ENCODE measurements around the gene DPYSL5. TPM values are rescaled to one million over a fixed set of nuclear protein-coding genes. Genes with fewer than 3 reads are reported as not detected.

The DPYSL5 gene
- total RNA-seq, 1 donor from 2014 or later: 1.5 TPM

DNA sequence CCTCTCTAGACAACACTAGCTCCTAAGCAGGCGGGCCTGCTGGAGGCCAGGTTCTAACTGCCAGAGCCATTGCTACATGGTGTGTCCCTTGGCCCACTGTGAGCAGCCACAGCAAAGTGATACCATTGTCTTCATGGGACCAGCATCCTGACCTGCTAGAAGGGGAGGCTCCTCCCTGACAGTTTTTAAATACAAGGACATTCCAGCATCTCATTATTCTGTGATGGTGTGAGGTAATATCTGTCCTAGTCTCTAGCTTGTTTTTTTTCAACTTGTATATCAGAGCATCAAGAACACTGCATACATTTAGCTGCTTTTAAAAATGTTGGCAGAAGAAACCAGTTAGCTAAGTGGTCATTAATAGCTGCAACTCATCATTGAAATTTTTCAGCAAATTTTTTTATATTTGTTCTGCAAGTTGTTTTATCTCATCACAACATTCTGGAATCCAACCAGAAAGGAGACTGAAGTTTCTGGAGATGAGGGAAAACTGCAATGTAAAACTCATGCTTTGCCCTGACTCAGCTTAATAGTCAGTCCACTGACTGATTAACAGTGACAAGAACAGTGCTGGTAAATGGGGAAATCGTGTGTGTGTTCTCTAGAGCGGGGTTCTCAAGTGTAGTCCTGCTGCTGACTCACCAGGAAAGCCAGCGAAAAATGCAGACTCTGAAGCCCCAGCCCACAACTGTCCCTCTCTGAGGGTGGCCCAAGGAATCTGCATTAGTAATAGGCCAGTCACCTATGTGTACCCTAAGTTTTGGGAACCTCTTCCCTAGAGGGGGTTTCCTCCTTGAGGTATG is 140.3 kb downstream of the DPYSL5 start:
- peak; percentile 24 for DNase-seq (ENCODE audit: low read depth)

DNA sequence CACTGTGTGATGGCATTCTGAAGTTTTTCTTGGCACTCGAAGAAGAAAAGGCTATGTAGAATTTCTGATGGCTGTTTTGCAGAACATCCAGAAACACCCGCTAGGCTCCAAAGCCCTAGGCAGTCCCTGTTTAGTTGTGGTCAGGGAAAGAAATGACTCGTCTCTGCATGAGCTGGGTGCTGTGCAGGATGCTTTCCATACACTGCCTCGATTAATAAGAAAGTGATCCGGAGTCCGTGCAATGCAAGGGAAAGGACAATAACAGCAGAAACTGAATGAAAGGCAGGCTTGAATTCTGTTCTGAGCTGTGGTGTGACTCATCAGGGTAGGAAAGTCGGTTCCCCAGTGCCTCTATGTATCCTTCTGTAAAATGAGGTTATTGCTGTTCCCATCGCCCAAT is 141.2 kb downstream of the DPYSL5 start:
- no peak for DNase-seq (ENCODE audit: low read depth)

DNA sequence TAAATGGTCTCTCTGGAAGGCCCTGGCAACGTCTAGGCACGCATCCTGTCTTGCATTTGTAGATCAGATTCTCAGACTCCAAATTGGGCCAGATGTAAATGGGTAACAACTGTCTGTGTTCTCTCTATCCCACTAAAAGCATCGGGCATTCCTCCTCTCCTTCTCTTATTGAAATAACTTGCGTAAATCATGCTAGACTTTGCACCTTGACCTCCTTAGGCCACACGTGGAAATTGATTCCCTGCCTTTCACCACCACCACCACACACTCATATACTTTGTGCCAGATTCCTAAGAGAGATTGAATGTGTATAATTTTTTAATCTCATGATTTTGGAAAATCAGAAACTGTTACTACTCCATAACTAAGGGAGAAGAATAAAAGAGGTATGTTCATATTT is 143.8 kb downstream of the DPYSL5 start:
- no peak for DNase-seq (ENCODE audit: low read depth)

DNA sequence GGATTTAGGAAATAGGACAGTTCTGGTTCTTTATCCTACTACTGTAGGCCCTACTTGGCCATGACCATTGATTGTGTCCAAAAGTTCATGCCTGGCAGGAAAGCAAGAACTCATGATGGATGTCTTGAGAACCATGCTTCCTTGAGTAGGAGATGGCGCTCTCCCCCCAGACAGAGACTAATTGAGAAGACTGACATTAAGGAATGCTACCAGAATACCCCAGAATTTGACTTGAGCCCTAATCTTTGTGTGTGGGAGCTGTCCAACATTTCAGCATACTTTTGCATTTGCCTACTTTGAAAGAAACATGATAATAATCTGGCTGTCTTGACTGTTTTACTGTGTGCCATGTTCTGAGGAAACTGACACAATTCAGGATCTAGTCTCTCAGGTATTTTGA is 145.8 kb downstream of the DPYSL5 start:
- no peak for DNase-seq (ENCODE audit: low read depth)

DNA sequence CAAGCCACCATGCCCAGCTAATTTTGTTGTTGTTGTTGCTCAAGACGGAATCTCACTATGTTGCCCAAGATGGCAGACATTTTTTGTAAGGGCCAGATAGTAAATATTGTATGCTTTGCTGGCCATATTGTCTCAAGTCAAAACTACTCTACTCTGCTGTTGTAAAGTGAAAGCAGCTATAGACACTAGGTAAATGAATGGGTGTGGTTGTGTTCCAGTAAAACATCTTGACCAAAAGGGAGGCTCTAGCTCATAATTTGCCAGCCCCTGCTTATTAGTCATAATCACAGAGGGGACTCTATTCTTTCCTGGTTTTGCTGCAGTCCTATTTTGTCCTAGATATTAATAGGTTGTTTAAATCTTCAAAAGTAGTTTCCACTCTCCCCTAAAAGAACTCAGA is 147.1 kb downstream of the DPYSL5 start:
- no peak for DNase-seq (ENCODE audit: low read depth)

DNA sequence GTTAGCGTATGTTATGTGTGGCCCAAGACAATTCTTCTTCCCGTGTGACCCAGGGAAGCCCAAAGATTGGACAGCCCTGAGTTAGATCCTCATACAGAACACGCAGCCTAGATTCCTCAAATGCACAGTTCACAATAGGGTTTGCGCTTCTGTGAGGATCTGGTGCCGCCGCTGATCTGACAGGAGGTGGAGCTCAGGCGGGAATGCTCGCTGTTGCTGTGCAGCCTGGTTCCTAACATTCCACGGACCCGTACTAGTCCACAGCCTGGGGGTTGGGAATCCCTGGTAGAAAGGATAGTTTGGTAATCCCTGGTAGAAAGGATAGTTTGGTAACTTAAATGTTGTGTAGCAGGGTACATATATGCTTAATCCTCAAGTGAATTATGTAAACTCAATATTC is 149.5 kb downstream of the DPYSL5 start:
- no peak for DNase-seq (ENCODE audit: low read depth)

DNA sequence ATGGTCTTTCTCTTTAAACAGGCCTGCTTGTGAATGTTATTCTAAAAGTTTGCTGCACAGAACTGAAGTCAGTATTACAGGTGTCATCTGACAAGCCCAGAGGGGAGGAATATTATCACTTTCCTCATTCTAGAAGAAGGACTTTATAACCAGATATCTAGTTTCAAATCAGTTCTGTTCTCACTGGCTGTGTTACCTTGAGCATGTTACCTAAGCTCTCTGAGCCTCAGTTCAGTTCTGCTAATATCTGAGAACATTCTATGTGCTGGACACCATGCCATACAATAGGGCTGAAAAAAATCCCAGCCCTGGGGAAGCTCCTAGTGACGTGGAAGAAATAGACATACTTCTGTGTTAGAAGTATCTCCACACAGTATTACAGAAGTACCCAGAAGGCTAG is 150.4 kb downstream of the DPYSL5 start:
- DNase-seq (ENCODE audit: low read depth): no peak

Other genes with a start within 250 kb of the DPYSL5 start
- not detected in 2 replicates for gene CIB4, start 206.8 kb upstream of the DPYSL5 start, total RNA-seq
- gene KCNK3, start 155.4 kb upstream of the DPYSL5 start, total RNA-seq: 0.62 and 1.1 TPM in 2 replicates
- 31.3 and 36.6 TPM in 2 replicates for gene SLC35F6, start 83.8 kb upstream of the DPYSL5 start, total RNA-seq
- gene CENPA, start 62.1 kb upstream of the DPYSL5 start, total RNA-seq: 1.5 and 2.1 TPM in 2 replicates
- 59.8 and 68.3 TPM in 2 replicates for gene MAPRE3, start 122.5 kb downstream of the DPYSL5 start, total RNA-seq
- gene TMEM214, start 184.8 kb downstream of the DPYSL5 start, total RNA-seq: 78.4 and 103 TPM in 2 replicates
- 17.8 and 25.9 TPM in 2 replicates for gene AGBL5, start 203.5 kb downstream of the DPYSL5 start, total RNA-seq
- 278 and 316 TPM in 2 replicates for gene OST4, start 223.5 kb downstream of the DPYSL5 start, total RNA-seq
- 4.3 and 6.8 TPM in 2 replicates for gene EMILIN1, start 230.5 kb downstream of the DPYSL5 start, total RNA-seq
- 0.21 and 0.24 TPM in 2 replicates for gene KHK, start 238.6 kb downstream of the DPYSL5 start, total RNA-seq

Measured in myocyte (in vitro differentiated cells).